ENCODE measurements around the gene POPDC3. TPM values are rescaled to one million over a fixed set of nuclear protein-coding genes. Genes with fewer than 3 reads are reported as not detected.

Gene POPDC3
- total and polyA plus RNA-seq, 10 of the 15 experiments (the other 5 are each of a cell fraction or from before 2014, with no cell fraction given): 1.6 TPM; not detected in 9

- POLR2A ChIA-PET: no interaction called here
- Histone ChIP-seq H3K27ac (ENCODE audit: control insufficient read depth, insufficient read depth) (no peak overlapping the region), H3K9me3 (replicated peaks; ENCODE audit: control insufficient read depth, insufficient read depth, low read length) (no peaks in the 10 kb centered on the region; the same call in 2 of the 3 replicates), H3K4me3 (no peak overlapping the region), H3K27me3 (replicated peaks in 1 of 2; ENCODE audit: control insufficient read depth in 2 of 2, insufficient read depth in 2 of 2, low read length in 1 of 2) (no peaks in the 10 kb centered on the region; a peak in 1 of 4 replicates), H3K9ac (ENCODE audit: control insufficient read depth, insufficient read depth, low read length) (no peak overlapping the region), H2AFZ (ENCODE audit: control insufficient read depth, low read depth, low read length) (no peak overlapping the region), H3K36me3 (ENCODE audit: control insufficient read depth in 2 of 2, insufficient read depth in 2 of 2, low read length in 1 of 2) (no peaks in the 10 kb centered on the region), H3K4me1 (ENCODE audit: control insufficient read depth, insufficient read depth, low read length) (no peaks in the 10 kb centered on the region), H3K4me2 (ENCODE audit: control insufficient read depth, insufficient read depth) (no peak overlapping the region), H3K79me2 (ENCODE audit: control insufficient read depth, insufficient read depth, low read length) (no peaks in the 10 kb centered on the region), H4K20me1 (ENCODE audit: control insufficient read depth, insufficient read depth) (no peaks in the 10 kb centered on the region)
- SMC1A ChIA-PET (ENCODE audit: uncharacterized antibody, unreplicated experiment): interaction anchor here (0.6 kb wide), 1 partner anchor 296 kb away, joined by 3 read pairs; no protein-coding TSS in a partner anchor
- intact Hi-C loops (cut with micrococcal nuclease; ENCODE audit: unreplicated experiment): no loop called here
- CTCF ChIA-PET: no interaction called here
- DNase-seq (ENCODE audit: low read depth, low spot score) (no peak), ATAC-seq (no peak), FAIRE-seq (no peak)
- 4% methylated on average over 1 of the region's 1 CpG for WGBS (ENCODE audit: insufficient coverage, insufficient replicate concordance, low lambda C conversion rate, missing lambda C conversion rate)
- RAD21 ChIA-PET (ENCODE audit: unreplicated experiment): no interaction called here
- TF ChIP-seq NFIC (IDR thresholded peaks at IDR 0.05; ENCODE audit: low read depth, low read length) (no peak), SP1 (IDR thresholded peaks at IDR 0.05; ENCODE audit: low read depth, low read length) (no peak), CTCF (IDR thresholded peaks at IDR 0.05 in 2 of 3, conservative IDR thresholded peaks at IDR 0.05 in 1 of 3; ENCODE audit: control insufficient read depth in 2 of 3, extremely low read depth in 1 of 3, insufficient read depth in 1 of 3, low read depth in 3 of 3, low read length in 3 of 3) (no peak), SIN3A (IDR thresholded peaks at IDR 0.05; ENCODE audit: low read depth, low read length) (no peak), ZBTB40 (IDR thresholded peaks at IDR 0.05; ENCODE audit: borderline replicate concordance) (no peak)
- in situ Hi-C loops (cut with MboI): no loop called here
- no TSS peak for BruUV-seq (replicated peaks)
Measured at GRCh38 chr6:105193647-105194046, 13.8 kb upstream of the POPDC3 start.

Data from GM12878 (cell line).